Neutrophil (primary cell): Measurements from ENCODE around the gene SAMD15.

ENCODE experiments used
- H3K27ac ChIP-seq: fragments of 200-600 bp; sonication (generic); 2 replicates; pipeline ENCODE4 v1.5.1; 2016; ENCODE audit warnings: mild to moderate bottlenecking, moderate library complexity
- H3K27me3 ChIP-seq: fragments of 200-600 bp; sonication (generic); 2 replicates; pipeline ENCODE4 v1.6.0; 2016; ENCODE audit warnings: mild to moderate bottlenecking
- H3K36me3 ChIP-seq: fragments of 200-600 bp; sonication (generic); 2 replicates; pipeline ENCODE4 v1.5.1; 2017
- H3K4me1 ChIP-seq, 2 experiments: fragments of 200-600 bp in 1 of 2; sonication (generic) in 1 of 2; 1 replicate in 1 of 2; 2 replicates in 1 of 2; pipeline versions ENCODE4 v1.5.1 to v1.6.1; 2013 to 2016; ENCODE audit warnings: low read depth in 1 of 2, low read length in 1 of 2, mild to moderate bottlenecking in 1 of 2, moderate library complexity in 1 of 2; ENCODE audit not compliant: control insufficient read depth in 1 of 2, insufficient read depth in 1 of 2
- H3K4me3 ChIP-seq, 2 experiments: fragments of 200-600 bp in 1 of 2; sonication (generic) in 1 of 2; 1 replicate in 1 of 2; 2 replicates in 1 of 2; pipeline ENCODE4 v1.5.1; 2013 to 2016; ENCODE audit warnings: low read depth in 1 of 2, low read length in 1 of 2, mild to moderate bottlenecking in 1 of 2, moderate library complexity in 1 of 2
- H3K9me3 ChIP-seq: fragments of 200-600 bp; sonication (generic); 2 replicates; pipeline ENCODE4 v1.5.1; 2016
- CTCF ChIP-seq: fragments of 200-600 bp; sonication (generic); IDR thresholded peaks from 2 replicates; pipeline ENCODE4 v1.5.1; 2016; ENCODE audit warnings: antibody characterized with exemption

Gene SAMD15

GRCh38 chr14:77438596-77438995 is 61.4 kb downstream of the SAMD15 start:
- TF ChIP-seq CTCF, result no peak
- Histone ChIP-seq H3K36me3 (peaks cover 92% of the 10 kb centered on the region), H3K27ac (no peak overlapping the region), H3K4me3 (no peak overlapping the region), H3K9me3 (no peaks in the 10 kb centered on the region), H3K27me3 (no peaks in the 10 kb centered on the region), H3K4me1 (no peaks in the 10 kb centered on the region)

- H3K4me1 ChIP-seq, result no peaks in the 10 kb centered on the region
- TF ChIP-seq CTCF, result no peak
- peaks cover 89% of the 10 kb centered on the region for H3K36me3 ChIP-seq
- H3K27me3 ChIP-seq, result no peaks in the 10 kb centered on the region
- no peak overlapping the region for H3K27ac ChIP-seq
- H3K4me3 ChIP-seq, result no peak overlapping the region
- H3K9me3 ChIP-seq, result no peaks in the 10 kb centered on the region
Observed at GRCh38 chr14:77439861-77440260, 62.7 kb downstream of the SAMD15 start.
